Mesenchymal stem cell (in vitro differentiated cells and primary cell): ENCODE measurements around the gene TTC1.

Source experiments
- DNase-seq: peaks from one replicate; pipeline ENCODE4 v3.0.0-alpha.2; 2013
- H2AFZ ChIP-seq: one replicate; pipeline ENCODE4 v1.6.1; 2013; ENCODE audit warnings: low read depth, mild to moderate bottlenecking, control low read depth, inconsistent platforms, low read length, moderate library complexity
- H2AK5ac ChIP-seq: 2 replicates; pipeline ENCODE4 v1.6.1; 2013; ENCODE audit warnings: low read length, moderate library complexity, mild to moderate bottlenecking, inconsistent platforms; ENCODE audit not compliant: severe bottlenecking
- H2BK120ac ChIP-seq: one replicate; pipeline ENCODE4 v1.6.1; 2013; ENCODE audit warnings: low read depth, mild to moderate bottlenecking, inconsistent platforms, low read length, moderate library complexity
- H2BK12ac ChIP-seq, 2 experiments: one replicate each; pipeline ENCODE4 v1.6.1; 2013; ENCODE audit warnings: inconsistent platforms in 2 of 2, low read length in 2 of 2, mild to moderate bottlenecking in 2 of 2, moderate library complexity in 2 of 2, control low read depth in 1 of 2
- H2BK15ac ChIP-seq: one replicate; pipeline ENCODE4 v1.6.1; 2013; ENCODE audit warnings: mild to moderate bottlenecking, low read depth, inconsistent platforms; ENCODE audit not compliant: poor library complexity, severe bottlenecking
- H2BK5ac ChIP-seq: 2 replicates; pipeline ENCODE4 v1.6.1; 2013; ENCODE audit warnings: low read depth, mild to moderate bottlenecking, low read length, control low read depth, inconsistent platforms; ENCODE audit not compliant: poor library complexity, severe bottlenecking
- H3K14ac ChIP-seq, 2 experiments: one replicate each; pipeline ENCODE4 v1.6.1; 2013; ENCODE audit warnings: inconsistent platforms in 2 of 2, low read length in 2 of 2, control low read depth in 1 of 2, mild to moderate bottlenecking in 1 of 2, moderate library complexity in 1 of 2
- H3K18ac ChIP-seq, 2 experiments: one replicate each; pipeline ENCODE4 v1.6.1; 2013; ENCODE audit warnings: inconsistent platforms in 2 of 2, low read length in 2 of 2, control low read depth in 1 of 2, low read depth in 1 of 2, mild to moderate bottlenecking in 1 of 2
- H3K23ac ChIP-seq, 2 experiments: one replicate each; pipeline ENCODE4 v1.6.1; 2013; ENCODE audit warnings: inconsistent platforms in 2 of 2, low read length in 2 of 2, mild to moderate bottlenecking in 2 of 2, moderate library complexity in 2 of 2, control low read depth in 1 of 2
- H3K27ac ChIP-seq: 2 replicates; pipeline ENCODE4 v1.5.1; 2013; ENCODE audit warnings: mild to moderate bottlenecking, moderate library complexity, low read length, control low read depth, inconsistent platforms; ENCODE audit not compliant: poor library complexity, severe bottlenecking
- H3K27me3 ChIP-seq, 2 experiments: 2 replicates each; pipeline versions ENCODE4 v1.6.1 to v1.7.0; 2013; ENCODE audit warnings: low read length in 2 of 2, mild to moderate bottlenecking in 2 of 2, moderate library complexity in 2 of 2, control low read depth in 1 of 2, inconsistent platforms in 1 of 2; ENCODE audit not compliant: control insufficient read depth in 1 of 2, insufficient read depth in 1 of 2
- H3K36me3 ChIP-seq, 2 experiments: 2 replicates each; pipeline versions ENCODE4 v1.6.1 to v1.7.0; 2013; ENCODE audit warnings: low read length in 2 of 2, control low read depth in 1 of 2, inconsistent platforms in 1 of 2, low read depth in 1 of 2, mild to moderate bottlenecking in 1 of 2; ENCODE audit not compliant: insufficient read depth in 2 of 2, control insufficient read depth in 1 of 2
- H3K4ac ChIP-seq, 2 experiments: one replicate each; pipeline ENCODE4 v1.6.1; 2013; ENCODE audit warnings: inconsistent platforms in 2 of 2, low read length in 2 of 2, mild to moderate bottlenecking in 2 of 2, moderate library complexity in 2 of 2, control low read depth in 1 of 2, low read depth in 1 of 2
- H3K4me1 ChIP-seq: 2 replicates; pipeline ENCODE4 v1.6.1; 2013; ENCODE audit warnings: low read depth, low read length, control low read depth; ENCODE audit not compliant: control insufficient read depth, insufficient read depth
- H3K4me2 ChIP-seq: 2 replicates; pipeline ENCODE4 v1.6.1; 2013; ENCODE audit warnings: low read length, mild to moderate bottlenecking, inconsistent platforms; ENCODE audit not compliant: poor library complexity, severe bottlenecking
- H3K4me3 ChIP-seq, 2 experiments: 2 replicates each; pipeline versions ENCODE4 v1.5.1 to v1.7.0; 2013; ENCODE audit warnings: low read length in 2 of 2, mild to moderate bottlenecking in 2 of 2, control low read depth in 1 of 2, low read depth in 1 of 2; ENCODE audit not compliant: insufficient read depth in 1 of 2
- H3K79me1 ChIP-seq: replicated peaks from 2 replicates; pipeline ENCODE4 v1.6.1; 2013; ENCODE audit warnings: mild to moderate bottlenecking, control low read depth, low read length, inconsistent platforms; ENCODE audit not compliant: poor library complexity, severe bottlenecking
- H3K9ac ChIP-seq: 2 replicates; pipeline ENCODE4 v1.7.0; 2013; ENCODE audit warnings: mild to moderate bottlenecking, low read length, moderate library complexity
- H3K9me3 ChIP-seq: 2 replicates; pipeline ENCODE4 v1.7.0; 2013; ENCODE audit warnings: mild to moderate bottlenecking, low read length; ENCODE audit not compliant: control insufficient read depth
- H4K8ac ChIP-seq: one replicate; pipeline ENCODE4 v1.6.1; 2013; ENCODE audit warnings: inconsistent platforms, mild to moderate bottlenecking, low read length, moderate library complexity
- H4K91ac ChIP-seq: one replicate; pipeline ENCODE4 v1.6.1; 2013; ENCODE audit warnings: mild to moderate bottlenecking, low read length, inconsistent platforms
- WGBS: methylation state at CpG from one replicate; pipeline ENCODE4 v1.1.7; 2013; ENCODE audit warnings: mixed read lengths; 5-methylcytosine and 5-hydroxymethylcytosine counted together

Gene TTC1

DNA sequence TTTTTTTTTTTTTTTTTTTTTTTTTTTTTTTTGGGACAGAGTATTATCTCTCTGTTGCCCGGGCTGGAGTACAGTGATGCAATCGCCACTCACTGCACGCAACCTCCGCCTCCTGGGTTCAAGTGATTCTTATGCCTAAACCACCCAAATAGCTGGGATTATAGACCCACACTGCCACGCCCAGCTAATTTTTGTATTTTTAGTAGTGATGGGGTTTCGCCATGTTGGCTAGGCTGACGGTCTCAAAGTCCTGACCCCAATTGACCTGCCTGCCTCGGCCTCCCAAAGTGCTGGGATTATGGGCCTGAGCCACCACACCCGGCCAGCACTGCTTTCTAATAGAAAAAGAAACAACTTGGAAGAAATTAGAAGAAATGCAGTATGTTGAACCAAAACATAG, 39.2 kb downstream of the TTC1 start:
- Histone ChIP-seq H3K79me1 (peaks cover 7% of the 10 kb centered on the region), H4K91ac (no peak overlapping the region), H2BK120ac (no peak overlapping the region), H3K4ac (no peak overlapping the region), H2BK15ac (no peak overlapping the region), H3K23ac (no peak overlapping the region), H3K14ac (no peak overlapping the region), H2BK12ac (no peak overlapping the region), H3K4me1 (no peaks in the 10 kb centered on the region), H3K4me3 (no peak overlapping the region), H2AK5ac (no peak overlapping the region), H2BK5ac (no peak overlapping the region), H4K8ac (no peak overlapping the region), H3K27me3 (no peaks in the 10 kb centered on the region), H3K36me3 (peaks cover 22 to 53% of the 10 kb centered on the region in 2 experiments), H3K9me3 (no peaks in the 10 kb centered on the region), H3K4me2 (no peak overlapping the region), H3K27ac (no peak overlapping the region), H2AFZ (no peak overlapping the region), H3K18ac (no peak overlapping the region), H3K9ac (no peak overlapping the region)
- DNase-seq: no peak
- WGBS: 98% methylated on average over 9 of the region's 9 CpGs

GRCh38 chr5:160049099-160049498, 40.2 kb downstream of the TTC1 start:
- Histone ChIP-seq H2BK12ac (no peak overlapping the region), H3K14ac (no peak overlapping the region), H2AFZ (no peak overlapping the region), H4K8ac (no peak overlapping the region), H2BK5ac (no peak overlapping the region), H3K36me3 (peaks cover 22 to 55% of the 10 kb centered on the region in 2 experiments), H3K4me2 (no peak overlapping the region), H4K91ac (no peak overlapping the region), H2BK15ac (no peak overlapping the region), H3K9ac (no peak overlapping the region), H3K27ac (no peak overlapping the region), H2BK120ac (no peak overlapping the region), H3K4ac (no peak overlapping the region), H2AK5ac (no peak overlapping the region), H3K4me3 (no peak overlapping the region), H3K4me1 (no peaks in the 10 kb centered on the region), H3K23ac (no peak overlapping the region), H3K9me3 (no peaks in the 10 kb centered on the region), H3K79me1 (peaks cover 7% of the 10 kb centered on the region), H3K27me3 (no peaks in the 10 kb centered on the region), H3K18ac (no peak overlapping the region)
- DNase-seq: no peak
- 50% methylated on average over 2 of the region's 3 CpGs for WGBS

GRCh38 chr5:160054047-160054446, 45.1 kb downstream of the TTC1 start:
- no peak overlapping the region for H2BK120ac ChIP-seq
- no peak overlapping the region for H3K4me3 ChIP-seq
- H3K14ac ChIP-seq: no peak overlapping the region
- H3K9ac ChIP-seq: no peak overlapping the region
- DNase-seq: no peak
- H3K23ac ChIP-seq: no peak overlapping the region
- peak overlapping the region; percentile 61 for H3K27ac ChIP-seq
- no peak overlapping the region for H2BK5ac ChIP-seq
- no peak overlapping the region for H2BK15ac ChIP-seq
- H3K18ac ChIP-seq: no peak overlapping the region
- H3K4me1 ChIP-seq: peaks cover 4% of the 10 kb centered on the region
- H3K9me3 ChIP-seq: peaks cover 6% of the 10 kb centered on the region
- peaks cover 6% of the 10 kb centered on the region for H3K79me1 ChIP-seq
- H2AFZ ChIP-seq: no peak overlapping the region
- H4K8ac ChIP-seq: no peak overlapping the region
- peaks cover 35 to 86% of the 10 kb centered on the region in 2 experiments for H3K36me3 ChIP-seq
- H3K4me2 ChIP-seq: no peak overlapping the region
- no peak overlapping the region for H3K4ac ChIP-seq
- H2BK12ac ChIP-seq: no peak overlapping the region
- 100% methylated on average over 1 of the region's 1 CpG for WGBS
- no peak overlapping the region for H2AK5ac ChIP-seq
- H3K27me3 ChIP-seq: no peaks in the 10 kb centered on the region
- H4K91ac ChIP-seq: no peak overlapping the region

- Histone ChIP-seq H3K4ac (no peak overlapping the region), H3K36me3 (peaks cover 31 to 87% of the 10 kb centered on the region in 2 experiments), H2AFZ (no peak overlapping the region), H3K9me3 (peaks cover 6% of the 10 kb centered on the region), H3K23ac (no peak overlapping the region), H3K14ac (no peak overlapping the region), H4K91ac (no peak overlapping the region), H3K4me3 (no peak overlapping the region), H2BK120ac (no peak overlapping the region), H3K18ac (no peak overlapping the region), H3K27ac (peak overlapping the region; percentile 19), H3K9ac (no peak overlapping the region), H4K8ac (no peak overlapping the region), H3K79me1 (peaks cover 7% of the 10 kb centered on the region), H2BK15ac (no peak overlapping the region), H2BK12ac (no peak overlapping the region), H3K4me1 (peaks cover 4% of the 10 kb centered on the region), H2BK5ac (no peak overlapping the region), H2AK5ac (no peak overlapping the region), H3K27me3 (no peaks in the 10 kb centered on the region), H3K4me2 (no peak overlapping the region)
- peak; percentile 35 for DNase-seq
- 100% methylated on average over 1 of the region's 2 CpGs for WGBS
Observed at GRCh38 chr5:160054831-160055230, 45.9 kb downstream of the TTC1 start.
